ENCODE data around the gene ARHGAP18.

The ARHGAP18 gene

GRCh38 chr6:129638055-129638684 lies 71.8 kb downstream of the ARHGAP18 start:
- TF ChIP-seq CTCF (IDR thresholded peaks at IDR 0.05; ENCODE audit: low read depth, low read length): no peak
- no peak for DNase-seq (ENCODE audit: extremely low read depth, low read depth)

GRCh38 chr6:129637340-129638054 lies 72.5 kb downstream of the ARHGAP18 start:
- TF ChIP-seq CTCF (IDR thresholded peaks at IDR 0.05; ENCODE audit: low read depth, low read length): no peak
- no peak for DNase-seq (ENCODE audit: extremely low read depth, low read depth)

GRCh38 chr6:129635396-129636130 lies 74.4 kb downstream of the ARHGAP18 start:
- peak; percentile 54 for DNase-seq (ENCODE audit: extremely low read depth, low read depth)
- TF ChIP-seq CTCF (IDR thresholded peaks at IDR 0.05; ENCODE audit: low read depth, low read length): no peak

- TF ChIP-seq CTCF (IDR thresholded peaks at IDR 0.05; ENCODE audit: low read depth, low read length): no peak
- DNase-seq (ENCODE audit: extremely low read depth, low read depth): no peak
Measured at GRCh38 chr6:129634411-129635230, 75.4 kb downstream of the ARHGAP18 start.

GRCh38 chr6:129633529-129633928 lies 76.4 kb downstream of the ARHGAP18 start:
- TF ChIP-seq CTCF (IDR thresholded peaks at IDR 0.05; ENCODE audit: low read depth, low read length): no peak
- DNase-seq (ENCODE audit: extremely low read depth, low read depth): no peak

GRCh38 chr6:129632172-129632613 lies 77.8 kb downstream of the ARHGAP18 start:
- TF ChIP-seq CTCF (IDR thresholded peaks at IDR 0.05; ENCODE audit: low read depth, low read length): no peak
- no peak for DNase-seq (ENCODE audit: extremely low read depth, low read depth)

Data from AG09319 (cell line).